Esophagus muscularis mucosa (tissue), 4 donors: ENCODE results near the gene DHRS3. TPM values are rescaled to one million over a fixed set of nuclear protein-coding genes. Genes with fewer than 3 reads are reported as not detected.
"Not testable (repeated sequence)": the region's sequence is repeated elsewhere in the genome, so short reads cannot be mapped to it uniquely, and the experiment has no call there.

ENCODE experiments used
- DNase-seq: peaks from one replicate; pipeline ENCODE4 v3.0.0-alpha.2; 2017; ENCODE audit errors: extremely low spot score
- H3K27ac ChIP-seq, 4 donors: fragments of 200-600 bp; sonication (generic); replicated peaks in 1 of 4; 1 replicate in 3 of 4; 2 replicates in 1 of 4; pipeline ENCODE4 v1.5.1; 2016 to 2019; ENCODE audit warnings: mild to moderate bottlenecking in 1 of 4
- H3K27me3 ChIP-seq, 4 donors: fragments of 200-600 bp; sonication (generic); one replicate each; pipeline versions ENCODE4 v1.5.1 to v1.6.0; 2016 to 2019
- H3K36me3 ChIP-seq, 4 donors: fragments of 200-600 bp; sonication (generic); one replicate each; pipeline ENCODE4 v1.5.1; 2016 to 2019
- H3K4me1 ChIP-seq, 4 donors: fragments of 200-600 bp; sonication (generic); one replicate each; pipeline ENCODE4 v1.5.1; 2016 to 2019
- H3K4me3 ChIP-seq, 4 donors: fragments of 200-600 bp; sonication (generic); 1 replicate in 2 of 4; 2 replicates in 2 of 4; pipeline ENCODE4 v1.5.1; 2016 to 2019; ENCODE audit warnings: mild to moderate bottlenecking in 4 of 4, moderate library complexity in 1 of 4
- H3K9me3 ChIP-seq, 4 donors: fragments of 200-600 bp; sonication (generic); 1 replicate in 3 of 4; 2 replicates in 1 of 4; pipeline ENCODE4 v1.5.1; 2016 to 2019
- CTCF ChIP-seq, 3 experiments: fragments of 200-600 bp in 2 of 3; fragments of 450-650 bp in 1 of 3; sonication (generic) in 2 of 3; IDR thresholded peaks; one replicate each; pipeline ENCODE4 v1.5.1; 2017 to 2019; ENCODE audit warnings: antibody characterized with exemption in 3 of 3, mild to moderate bottlenecking in 2 of 3, moderate library complexity in 1 of 3
- EP300 ChIP-seq: sonication (generic); formaldehyde crosslinking; IDR thresholded peaks from one replicate; pipeline ENCODE4 v1.6.1; 2017; ENCODE audit warnings: antibody characterized with exemption
- POLR2A ChIP-seq: fragments of 450-650 bp; IDR thresholded peaks from one replicate; pipeline ENCODE4 v1.6.1; 2017; ENCODE audit warnings: antibody characterized with exemption, moderate library complexity, mild to moderate bottlenecking, low read depth
- POLR2AphosphoS5 ChIP-seq, 2 donors: sonication (generic); formaldehyde crosslinking; IDR thresholded peaks; one replicate each; pipeline ENCODE4 v1.6.1; 2017; ENCODE audit warnings: antibody characterized with exemption in 2 of 2
- WGBS: methylation state at CpG from one replicate; pipeline ENCODE4 v1.1.5; 2018; 5-methylcytosine and 5-hydroxymethylcytosine counted together
- intact Hi-C: fragments of 100-400 bp; cut with DNase I; formaldehyde crosslinking; loops from one replicate; pipeline ENCODE4 v1.15.1; 2023
- total RNA-seq, 4 donors: library from RNA; depleted of rRNA; stranded (reverse); fragments of >200 nt; gene quantifications; one replicate each; pipeline versions ENCODE4 v1.1.0 to v1.2.1, GENCODE V29; 2016

DHRS3 gene
- total RNA-seq, 4 donors from 2014 or later, result 130 to 237 (median 200) TPM

DNA sequence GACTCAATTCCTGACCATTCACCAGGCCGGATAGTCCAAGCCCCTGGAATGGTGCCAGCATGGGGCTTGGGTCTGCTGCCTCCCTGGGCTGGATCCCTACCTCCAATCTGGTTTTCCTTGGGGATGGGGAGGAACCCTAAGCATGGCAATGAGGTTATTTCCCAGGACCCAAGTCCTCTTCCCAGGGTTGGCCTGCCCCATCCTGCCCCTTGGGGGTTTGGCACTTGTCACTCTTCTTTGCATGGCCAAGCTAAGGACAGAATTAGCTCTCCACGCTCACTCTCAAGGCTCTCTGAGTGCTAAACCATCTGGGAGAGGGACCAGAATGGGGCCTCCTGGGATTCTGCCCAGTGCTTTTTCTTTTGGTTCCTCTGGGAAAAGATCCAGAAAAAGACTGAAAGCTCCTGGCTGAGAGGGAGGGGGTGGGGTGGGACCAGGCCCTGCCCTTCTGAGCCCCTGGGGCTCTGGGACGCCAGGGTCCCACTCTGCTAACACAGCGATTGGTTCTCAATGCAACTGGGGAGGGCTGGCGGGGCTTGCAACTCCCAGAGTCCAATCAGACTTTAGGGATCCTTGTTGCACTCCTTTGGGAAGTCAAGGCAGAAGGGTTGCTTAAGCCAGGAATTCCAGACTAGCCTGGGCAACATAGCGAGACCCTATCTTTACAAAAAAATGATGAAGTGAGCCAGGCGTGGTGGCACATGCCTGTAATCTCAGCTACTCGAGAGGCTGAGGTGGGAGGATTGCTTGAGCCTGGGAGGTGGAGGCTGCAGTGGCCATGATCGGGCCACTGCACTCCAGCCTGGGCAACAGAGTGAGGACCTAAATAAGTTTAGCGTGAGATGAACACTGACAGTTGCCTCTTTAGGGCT is 52.7 kb downstream of the DHRS3 start:
- peaks cover 0 to 11% (median 5%) of the 10 kb centered on the region in 4 donors for H3K9me3 ChIP-seq
- DNase-seq, result no peak
- peak overlapping the region; percentile 68 to 77 (median 73) for H3K27ac ChIP-seq
- no peak overlapping the region for H3K4me3 ChIP-seq
- peaks cover 14 to 35% (median 31%) of the 10 kb centered on the region in 4 donors for H3K36me3 ChIP-seq
- intact Hi-C loops, result no loop called here
- peaks cover 15 to 39% (median 31%) of the 10 kb centered on the region in 4 donors for H3K4me1 ChIP-seq
- 48% methylated on average over 6 of the region's 10 CpGs for WGBS
- TF ChIP-seq EP300 (no peak), CTCF (IDR thresholded peaks at IDR 0.05) (no peak), POLR2AphosphoS5 (IDR thresholded peaks at IDR 0.05) (peak in 1 of 2 donors; percentile 15), POLR2A (no peak)
- no peaks in the 10 kb centered on the region for H3K27me3 ChIP-seq

DNA sequence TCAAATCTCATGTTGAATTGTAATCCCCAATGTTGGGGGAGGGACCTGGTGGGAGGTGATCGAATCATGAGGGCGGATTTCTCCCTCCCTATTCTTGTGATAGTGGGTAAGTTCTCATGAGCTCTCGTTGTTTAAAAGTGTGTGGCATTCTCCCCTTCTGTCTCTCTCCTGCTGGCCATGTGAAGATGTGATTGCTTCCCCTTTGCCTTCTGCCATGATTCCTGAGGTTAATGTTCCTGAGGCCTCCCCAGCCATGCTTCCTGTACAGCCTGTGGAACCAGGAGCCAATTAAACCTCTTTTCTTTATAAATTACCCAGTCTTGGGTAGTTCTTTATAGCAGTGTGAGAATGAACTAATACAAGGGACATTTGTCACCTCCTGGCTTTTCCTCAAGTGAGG is 53.8 kb downstream of the DHRS3 start:
- H3K4me3 ChIP-seq, intact Hi-C loops, H3K27me3 ChIP-seq, DNase-seq: not testable (repeated sequence)
- peaks cover 15 to 39% (median 32%) of the 10 kb centered on the region in 4 donors for H3K4me1 ChIP-seq
- peaks cover 0 to 11% (median 5%) of the 10 kb centered on the region in 4 donors for H3K9me3 ChIP-seq
- 94% methylated on average over 3 of the region's 3 CpGs for WGBS
- H3K27ac ChIP-seq, result peak overlapping the region; percentile 68 to 77 (median 73)
- H3K36me3 ChIP-seq, result peaks cover 5 to 24% (median 21%) of the 10 kb centered on the region in 4 donors

DNA sequence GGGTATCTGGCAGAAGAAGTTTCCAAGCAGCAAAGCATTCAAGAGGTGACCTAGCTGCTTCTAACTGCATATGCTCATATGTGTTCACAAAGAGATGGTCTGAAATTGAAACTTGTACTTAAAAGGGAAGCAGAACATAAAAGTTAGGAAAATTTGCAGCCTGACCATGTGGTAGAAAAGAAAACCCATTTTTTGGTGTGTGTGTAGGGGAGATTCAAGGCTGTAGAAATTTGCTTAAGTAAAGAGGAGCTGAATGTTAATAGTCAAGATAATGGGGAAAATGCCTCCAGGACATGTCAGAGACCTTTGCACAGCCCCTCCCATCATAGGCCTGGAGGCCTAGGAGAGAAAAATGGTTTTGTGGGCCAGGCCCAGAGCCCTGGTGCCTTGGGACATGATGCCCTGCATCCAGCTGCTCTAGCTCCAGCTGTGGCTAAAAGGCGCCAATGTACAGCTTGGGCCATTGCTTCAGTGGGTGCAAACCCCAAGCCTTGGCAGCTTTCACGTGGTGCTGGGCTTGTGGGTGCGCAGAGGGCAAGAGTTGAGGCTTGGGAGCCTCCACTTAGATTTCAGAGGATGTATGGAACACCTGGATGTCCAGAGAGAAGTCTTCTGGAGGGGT is 54.9 kb downstream of the DHRS3 start:
- peaks cover 15 to 51% (median 36%) of the 10 kb centered on the region in 4 donors for H3K4me1 ChIP-seq
- intact Hi-C loops, result no loop called here
- DNase-seq, result no peak
- H3K9me3 ChIP-seq, result peaks cover 0 to 11% (median 5%) of the 10 kb centered on the region in 4 donors
- no peaks in the 10 kb centered on the region for H3K27me3 ChIP-seq
- WGBS, result 80% methylated on average over 2 of the region's 3 CpGs
- H3K4me3 ChIP-seq, result no peak overlapping the region
- TF ChIP-seq CTCF (IDR thresholded peaks at IDR 0.05) (no peak), POLR2AphosphoS5 (IDR thresholded peaks at IDR 0.05) (no peak), EP300 (no peak), POLR2A (no peak)
- H3K27ac ChIP-seq, result peak overlapping the region in 1 of 4 donors; percentile 68
- H3K36me3 ChIP-seq, result peaks cover 3 to 14% (median 11%) of the 10 kb centered on the region in 4 donors

DNA sequence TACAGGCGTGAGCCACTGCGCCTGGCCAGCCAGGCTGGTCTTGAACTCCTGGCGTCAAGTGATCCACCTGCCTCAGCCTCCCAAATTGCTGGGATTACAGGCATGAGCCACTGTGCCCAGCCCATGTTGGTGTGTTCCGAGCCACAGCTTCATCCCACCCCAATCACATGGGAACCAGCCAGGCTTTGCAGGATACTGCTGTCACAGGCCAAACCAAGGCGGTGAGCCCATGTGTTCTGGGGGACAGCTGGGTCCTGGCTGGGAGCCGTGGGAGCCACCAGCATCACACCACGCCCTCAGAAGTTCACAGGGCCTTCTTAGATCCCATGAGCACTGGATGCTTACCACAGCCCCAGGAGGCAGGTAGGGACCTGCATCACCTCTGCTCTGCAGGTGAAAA is 56.9 kb downstream of the DHRS3 start:
- WGBS, result 39% methylated on average over 3 of the region's 7 CpGs

GRCh38 chr1:12556957-12557935 is 60.8 kb downstream of the DHRS3 start:
- TF ChIP-seq POLR2AphosphoS5 (IDR thresholded peaks at IDR 0.05) (peak in 1 of 2 donors; percentile 6), POLR2A (no peak), EP300 (no peak)

More for the DNA sequence above, 56.9 kb downstream of the DHRS3 start:
- DNase-seq, result no peak
- peaks cover 0 to 11% (median 5%) of the 10 kb centered on the region in 4 donors for H3K9me3 ChIP-seq
- peaks cover 33 to 54% (median 45%) of the 10 kb centered on the region in 4 donors for H3K4me1 ChIP-seq
- intact Hi-C loops, result no loop called here
- H3K4me3 ChIP-seq, result no peak overlapping the region
- H3K27ac ChIP-seq, result no peak overlapping the region
- no peaks in the 10 kb centered on the region for H3K27me3 ChIP-seq
- H3K36me3 ChIP-seq, result no peaks in the 10 kb centered on the region
- TF ChIP-seq POLR2A (no peak), POLR2AphosphoS5 (IDR thresholded peaks at IDR 0.05) (no peak)

More at GRCh38 chr1:12556957-12557935, 60.8 kb downstream of the DHRS3 start:
- H3K36me3 ChIP-seq, result no peaks in the 10 kb centered on the region
- no peak for DNase-seq
- no peaks in the 10 kb centered on the region for H3K9me3 ChIP-seq
- intact Hi-C loops, result loop anchor here (5.0 kb wide), 1 partner anchor 35 kb away; no protein-coding TSS in a partner anchor
- H3K4me3 ChIP-seq, result no peak overlapping the region
- H3K27ac ChIP-seq, result peak overlapping the region; percentile 93 to 96 (median 94)
- peaks cover 40 to 71% (median 62%) of the 10 kb centered on the region in 4 donors for H3K4me1 ChIP-seq
- H3K27me3 ChIP-seq, result no peaks in the 10 kb centered on the region
- WGBS, result 93% methylated on average over 17 of the region's 17 CpGs
